ENCODE results near the gene STX8.

The STX8 gene

GRCh38 chr17:9225305-9226101 lies 350.1 kb downstream of the STX8 start:
- Histone ChIP-seq H3K4me3 (no peak overlapping the region), H3K27ac (no peak overlapping the region)
- DNase-seq (ENCODE audit: low spot score), result no peak
- TF ChIP-seq, protein P1, sequence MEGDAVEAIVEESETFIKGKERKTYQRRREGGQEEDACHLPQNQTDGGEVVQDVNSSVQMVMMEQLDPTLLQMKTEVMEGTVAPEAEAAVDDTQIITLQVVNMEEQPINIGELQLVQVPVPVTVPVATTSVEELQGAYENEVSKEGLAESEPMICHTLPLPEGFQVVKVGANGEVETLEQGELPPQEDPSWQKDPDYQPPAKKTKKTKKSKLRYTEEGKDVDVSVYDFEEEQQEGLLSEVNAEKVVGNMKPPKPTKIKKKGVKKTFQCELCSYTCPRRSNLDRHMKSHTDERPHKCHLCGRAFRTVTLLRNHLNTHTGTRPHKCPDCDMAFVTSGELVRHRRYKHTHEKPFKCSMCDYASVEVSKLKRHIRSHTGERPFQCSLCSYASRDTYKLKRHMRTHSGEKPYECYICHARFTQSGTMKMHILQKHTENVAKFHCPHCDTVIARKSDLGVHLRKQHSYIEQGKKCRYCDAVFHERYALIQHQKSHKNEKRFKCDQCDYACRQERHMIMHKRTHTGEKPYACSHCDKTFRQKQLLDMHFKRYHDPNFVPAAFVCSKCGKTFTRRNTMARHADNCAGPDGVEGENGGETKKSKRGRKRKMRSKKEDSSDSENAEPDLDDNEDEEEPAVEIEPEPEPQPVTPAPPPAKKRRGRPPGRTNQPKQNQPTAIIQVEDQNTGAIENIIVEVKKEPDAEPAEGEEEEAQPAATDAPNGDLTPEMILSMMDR (IDR thresholded peaks at IDR 0.05), result no peak

DNA sequence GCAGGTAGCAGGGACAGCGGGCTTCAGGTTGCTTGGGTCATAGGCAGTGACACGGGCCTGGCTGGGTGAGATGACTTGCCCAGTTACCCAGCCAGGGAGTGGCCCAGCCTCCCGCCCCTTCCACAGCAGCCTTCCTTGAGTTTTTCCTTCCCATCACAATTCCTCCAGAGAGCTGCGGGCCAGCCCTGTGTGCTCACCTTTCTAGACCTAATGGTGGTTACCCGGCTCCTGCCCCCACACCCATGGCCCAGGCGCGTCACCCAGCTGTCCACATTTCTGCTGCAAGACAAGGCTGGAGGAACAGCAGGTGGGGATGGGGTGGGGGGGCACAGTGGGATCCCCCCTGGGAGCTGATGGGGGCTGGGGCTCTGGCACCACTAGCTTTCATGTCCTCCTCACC lies 351.1 kb downstream of the STX8 start:
- H3K4me3 ChIP-seq, result no peak overlapping the region
- no peak overlapping the region for H3K27ac ChIP-seq
- TF ChIP-seq, protein P1 (IDR thresholded peaks at IDR 0.05), result no peak
- DNase-seq (ENCODE audit: low spot score), result no peak

GRCh38 chr17:9223531-9223930 lies 352.1 kb downstream of the STX8 start:
- no peak for DNase-seq (ENCODE audit: low spot score)
- H3K4me3 ChIP-seq, result no peak overlapping the region
- H3K27ac ChIP-seq, result no peak overlapping the region
- TF ChIP-seq, protein P1 (IDR thresholded peaks at IDR 0.05), result no peak

DNA sequence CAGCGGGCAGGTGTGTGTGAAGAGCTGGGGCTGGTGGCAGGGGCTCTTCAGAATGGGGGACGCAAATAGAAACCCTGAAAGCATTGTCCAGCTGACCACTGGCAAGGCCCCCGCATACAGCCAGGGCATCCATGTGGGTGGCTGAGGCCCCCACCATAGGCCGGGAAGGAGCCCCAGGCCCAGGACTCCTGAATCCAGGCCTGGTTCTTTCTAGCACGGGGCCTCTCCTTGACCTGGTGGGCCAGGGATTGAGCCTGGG lies 353.8 kb downstream of the STX8 start:
- no peak for DNase-seq (ENCODE audit: low spot score)
- no peak overlapping the region for H3K4me3 ChIP-seq
- H3K27ac ChIP-seq, result no peak overlapping the region
- TF ChIP-seq, protein P1 (IDR thresholded peaks at IDR 0.05), result no peak

DNA sequence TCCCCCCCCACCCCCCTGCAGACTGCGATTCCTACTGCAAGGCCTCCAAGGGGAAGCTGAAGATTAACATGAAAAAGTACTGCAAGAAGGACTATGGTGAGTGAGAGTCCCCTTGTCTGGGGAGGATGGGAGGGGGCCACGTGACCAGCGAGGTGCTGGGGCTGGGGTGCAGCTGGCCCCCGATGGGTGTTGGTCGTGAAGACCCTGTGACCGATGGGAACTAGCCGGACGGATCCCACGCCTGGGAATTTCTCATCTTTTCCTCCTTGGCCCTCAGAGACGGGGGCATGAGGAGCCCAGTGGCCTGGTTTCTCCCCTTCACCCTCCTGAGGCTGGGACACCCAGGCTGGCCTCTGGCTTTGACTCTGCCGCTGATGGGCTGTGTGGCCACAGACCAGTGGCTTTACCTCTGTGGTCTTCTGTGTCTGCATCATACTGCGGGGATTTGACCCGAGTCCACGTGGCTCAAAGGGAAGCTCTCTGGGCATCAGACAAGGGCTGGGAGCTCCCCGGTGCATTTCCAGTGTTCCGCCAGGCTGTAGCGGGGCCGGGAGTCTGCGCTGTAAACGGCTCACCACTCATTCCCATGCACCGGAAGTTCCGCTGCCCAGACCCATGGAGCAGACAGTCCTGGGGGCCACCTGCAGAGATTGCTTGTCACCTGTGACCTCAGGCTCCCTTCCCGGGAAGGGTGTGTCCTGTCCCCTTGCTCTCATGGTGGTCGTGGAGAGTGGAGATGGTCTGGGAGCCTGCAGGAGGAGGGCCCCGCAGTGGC lies 354.3 kb downstream of the STX8 start:
- DNase-seq (ENCODE audit: low spot score), result no peak
- Histone ChIP-seq H3K27ac (no peak overlapping the region), H3K4me3 (no peak overlapping the region)
- TF ChIP-seq, protein P1 (IDR thresholded peaks at IDR 0.05), result no peak

DNA sequence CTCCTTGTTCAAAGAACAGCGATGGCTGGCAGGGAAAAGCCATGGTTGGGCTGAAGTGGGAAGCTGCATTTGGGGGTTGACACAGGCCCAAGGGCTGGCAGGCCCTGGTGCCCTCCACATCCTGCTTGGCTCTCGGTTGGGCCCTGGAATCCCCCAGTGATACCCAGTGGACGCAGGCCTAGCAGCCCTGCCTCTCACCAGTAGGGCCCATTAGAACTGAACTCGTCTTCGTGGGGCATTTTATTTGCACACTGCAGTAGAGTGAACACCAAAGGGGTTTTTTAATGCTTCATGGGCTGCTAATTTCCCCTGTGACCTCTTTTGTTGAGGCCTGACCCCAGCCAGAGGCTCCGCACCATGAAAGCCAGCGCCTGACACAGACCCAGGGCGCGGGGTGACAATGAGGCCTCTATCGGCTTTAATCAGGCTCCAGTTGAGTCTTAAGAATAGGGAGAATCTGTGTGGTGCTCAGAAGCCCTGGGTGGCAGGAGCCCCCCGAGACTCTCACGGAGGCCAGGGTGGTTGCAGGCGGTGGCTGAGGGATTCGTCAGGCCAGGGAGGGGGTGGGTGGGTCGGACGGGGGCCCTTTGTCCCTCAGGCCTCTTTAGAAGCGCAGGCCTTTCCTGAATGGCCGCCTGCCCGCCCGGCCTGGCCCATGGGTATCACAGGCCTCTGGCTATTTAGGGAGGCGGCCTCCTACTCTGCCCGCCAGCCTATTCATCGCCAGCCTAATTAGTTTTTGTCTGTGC lies 355.0 kb downstream of the STX8 start:
- no peak overlapping the region for H3K27ac ChIP-seq
- no peak for DNase-seq (ENCODE audit: low spot score)
- no peak overlapping the region for H3K4me3 ChIP-seq
- TF ChIP-seq, protein P1 (IDR thresholded peaks at IDR 0.05), result no peak

All from coronary artery (tissue), 2 donors.